GM19239 (cell line): ENCODE results near the gene FGD3.

Source experiments
- DNase-seq: peaks from one replicate; pipeline ENCODE4 v3.0.0; 2011; ENCODE audit warnings: low spot score; ENCODE audit not compliant: insufficient read length
- FAIRE-seq: peaks from 2 replicates; lab custom pipeline; 2011; peaks lifted over from hg19 to GRCh38; lab: Jason Lieb, UNC

Gene FGD3

GRCh38 chr9:92952906-92953610 lies 5.7 kb downstream of the FGD3 start:
- no peak for FAIRE-seq
- no peak for DNase-seq

GRCh38 chr9:92954049-92954861 lies 6.9 kb downstream of the FGD3 start:
- FAIRE-seq (peak; percentile 26), DNase-seq (no peak)

GRCh38 chr9:92954886-92955285 lies 7.6 kb downstream of the FGD3 start:
- FAIRE-seq (no peak), DNase-seq (no peak)

- DNase-seq: no peak
These were observed 13.4 kb downstream of the FGD3 start for GRCh38 chr9:92960561-92961290.

GRCh38 chr9:92961627-92962302 lies 14.4 kb downstream of the FGD3 start:
- FAIRE-seq (peak; percentile 21), DNase-seq (no peak)

More at GRCh38 chr9:92960561-92961290, 13.4 kb downstream of the FGD3 start:
- FAIRE-seq: no peak

- DNase-seq (no peak), FAIRE-seq (no peak)
These were observed 15.0 kb downstream of the FGD3 start for GRCh38 chr9:92962303-92962649.

GRCh38 chr9:92962846-92963245 lies 15.5 kb downstream of the FGD3 start:
- no peak for FAIRE-seq

GRCh38 chr9:92963831-92964606 lies 16.7 kb downstream of the FGD3 start:
- peak; percentile 100 for FAIRE-seq
- DNase-seq: peak; percentile 46

More at GRCh38 chr9:92962846-92963245, 15.5 kb downstream of the FGD3 start:
- DNase-seq: no peak

GRCh38 chr9:92964607-92965060 lies 17.3 kb downstream of the FGD3 start:
- DNase-seq: no peak

GRCh38 chr9:92965061-92965758 lies 17.9 kb downstream of the FGD3 start:
- DNase-seq (no peak), FAIRE-seq (peak; percentile 87)

More at GRCh38 chr9:92964607-92965060, 17.3 kb downstream of the FGD3 start:
- no peak for FAIRE-seq

- DNase-seq: no peak
- FAIRE-seq: peak; percentile 35
These were observed 18.6 kb downstream of the FGD3 start for GRCh38 chr9:92965759-92966517.

- FAIRE-seq: no peak
These were observed 19.1 kb downstream of the FGD3 start for GRCh38 chr9:92966518-92966800.

GRCh38 chr9:92968081-92968480 lies 20.8 kb downstream of the FGD3 start:
- DNase-seq: no peak
- FAIRE-seq: no peak

More at GRCh38 chr9:92966518-92966800, 19.1 kb downstream of the FGD3 start:
- DNase-seq: no peak

- FAIRE-seq: no peak
These were observed 22.5 kb downstream of the FGD3 start for GRCh38 chr9:92969516-92970466.

GRCh38 chr9:92970467-92970923 lies 23.2 kb downstream of the FGD3 start:
- DNase-seq: no peak
- FAIRE-seq: no peak

More at GRCh38 chr9:92969516-92970466, 22.5 kb downstream of the FGD3 start:
- DNase-seq: no peak

- FAIRE-seq (no peak), DNase-seq (no peak)
These were observed 23.8 kb downstream of the FGD3 start for GRCh38 chr9:92971121-92971520.

- DNase-seq: no peak
- FAIRE-seq: no peak
These were observed 24.5 kb downstream of the FGD3 start for GRCh38 chr9:92971776-92972175.
